ENCODE data around the gene KAT2A.
A peak's percentile ranks its signal among the peaks of the same experiment; 100 is the strongest.

The KAT2A gene

DNA sequence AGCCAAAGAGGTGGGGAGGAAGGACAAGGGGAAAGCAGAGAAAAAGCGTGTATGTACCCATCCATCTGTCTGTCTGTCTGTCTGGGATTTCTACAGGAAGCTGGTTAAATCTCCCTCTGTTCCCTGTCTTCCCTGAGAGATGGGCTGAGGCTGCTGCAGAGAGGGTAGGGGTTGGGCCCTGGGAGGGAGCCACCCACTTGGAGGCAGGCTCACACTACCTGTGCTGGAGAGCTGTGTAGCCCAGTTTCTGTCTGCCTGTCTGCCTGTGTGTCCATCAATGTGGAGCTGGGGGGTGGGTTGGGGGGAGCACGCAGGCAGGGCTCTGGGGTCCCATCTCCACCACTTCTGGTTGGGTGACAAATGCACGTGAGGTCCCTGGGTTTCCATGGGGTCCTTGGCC is 52.2 kb downstream of the KAT2A start:
- no peaks in the 10 kb centered on the region for H3K9me3 Mint-ChIP-seq
- ATAC-seq (no peak), DNase-seq (no peak)
- peaks cover 33% of the 10 kb centered on the region for H3K4me1 Mint-ChIP-seq
- H3K27me3 Mint-ChIP-seq: peaks cover 25% of the 10 kb centered on the region
- no peak overlapping the region for H3K4me3 Mint-ChIP-seq
- peak overlapping the region in 1 of 2 donors; percentile 63 for H3K27ac Mint-ChIP-seq

DNA sequence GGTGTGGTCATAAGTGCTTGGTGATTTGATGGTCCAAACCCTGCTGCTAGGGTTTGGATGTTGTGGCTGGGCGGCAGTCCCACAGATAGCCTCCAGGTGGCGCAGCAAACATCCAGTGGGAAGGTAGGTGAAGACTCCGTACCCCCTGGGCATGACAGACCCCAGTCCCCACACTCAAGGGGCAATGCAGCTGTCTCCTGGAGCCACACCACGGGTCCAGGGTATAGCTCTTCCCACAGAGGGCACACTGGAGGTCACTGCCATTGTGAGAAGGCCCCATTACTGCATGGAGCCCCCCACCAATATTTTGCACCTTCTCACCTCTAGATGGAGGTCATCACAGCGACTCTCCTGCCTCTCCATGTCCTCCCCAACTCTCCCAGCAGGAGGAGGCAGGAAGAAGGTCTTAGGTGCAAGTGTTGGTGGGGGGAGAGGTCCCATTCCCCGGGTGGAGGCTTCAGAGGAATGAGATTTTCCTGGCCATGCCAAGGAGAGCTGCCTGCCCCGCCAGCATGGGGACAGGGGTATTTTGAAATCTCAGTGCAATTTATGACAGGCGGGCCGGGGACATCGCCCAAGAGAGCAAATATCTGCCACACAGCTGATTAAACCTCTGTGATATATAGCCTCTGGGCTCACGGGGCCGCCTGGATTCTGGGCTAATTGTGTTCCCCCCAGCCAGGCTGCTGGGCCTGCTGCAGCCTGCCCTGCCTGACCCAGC is 53.6 kb downstream of the KAT2A start:
- peak; percentile 65 to 67 for DNase-seq
- H3K4me3 Mint-ChIP-seq: no peak overlapping the region
- H3K9me3 Mint-ChIP-seq: no peaks in the 10 kb centered on the region
- H3K4me1 Mint-ChIP-seq: peaks cover 36% of the 10 kb centered on the region
- peak; percentile 40 for ATAC-seq
- no peak overlapping the region for H3K27ac Mint-ChIP-seq
- peaks cover 10% of the 10 kb centered on the region for H3K27me3 Mint-ChIP-seq

DNA sequence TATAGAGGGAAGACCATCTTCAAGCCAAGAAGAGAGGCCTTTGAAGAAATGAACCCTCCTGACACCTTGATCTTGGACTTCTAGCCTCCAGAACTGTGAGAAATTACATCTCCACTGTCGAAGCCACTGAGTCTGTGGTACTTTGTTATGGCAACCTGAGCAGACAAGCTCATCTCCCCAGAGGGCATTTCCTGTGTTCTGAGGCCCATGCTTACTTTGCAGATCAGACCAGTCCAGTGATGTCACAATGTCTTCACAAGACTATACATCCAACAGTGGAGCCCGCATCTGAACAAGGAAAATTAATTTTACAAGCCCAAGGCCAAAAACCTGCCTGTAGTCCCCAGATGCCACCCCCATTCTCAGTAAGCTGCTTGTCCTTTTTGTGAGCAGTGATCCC is 56.0 kb downstream of the KAT2A start:
- Mint-ChIP-seq H3K27ac (no peak overlapping the region), H3K4me3 (no peak overlapping the region), H3K9me3 (no peaks in the 10 kb centered on the region), H3K4me1 (peaks cover 31% of the 10 kb centered on the region), H3K27me3 (no peaks in the 10 kb centered on the region)
- ATAC-seq (no peak), DNase-seq (no peak)
